Adrenal gland (tissue), 5 donors: Measurements from ENCODE around the gene ARHGAP20.

Source experiments
- CTCF ChIP-seq, 6 experiments: fragments of 450-650 bp in 4 of 6; fragments of 200-600 bp in 2 of 6; sonication (generic) in 1 of 6; IDR thresholded peaks; 1 replicate in 5 of 6; 2 replicates in 1 of 6; pipeline versions ENCODE4 v1.5.1 to v1.8.0; 2016 to 2021; ENCODE audit warnings: antibody characterized with exemption in 6 of 6, mild to moderate bottlenecking in 2 of 6, moderate library complexity in 1 of 6
- POLR2A ChIP-seq, 2 donors: fragments of 450-650 bp; IDR thresholded peaks; one replicate each; pipeline ENCODE4 v1.6.1; 2017; ENCODE audit warnings: antibody characterized with exemption in 2 of 2, mild to moderate bottlenecking in 2 of 2, moderate library complexity in 1 of 2
- donor health status: DM: no; HTN: no; CAD: no.

GRCh38 chr11:110755941-110756340 is 43.7 kb upstream of the ARHGAP20 start:
- no peak for TF ChIP-seq CTCF (IDR thresholded peaks at IDR 0.05)
- TF ChIP-seq POLR2A (IDR thresholded peaks at IDR 0.05), result no peak
